GM18907 (cell line): ENCODE measurements around the gene SIRPA.

ENCODE experiments used
- ATAC-seq: cut with Tn5 transposase; IDR thresholded peaks from one replicate; pipeline ENCODE4 v1.9.1; 2021; ENCODE audit warnings: mild to moderate bottlenecking, moderate library complexity; ENCODE audit not compliant: unreplicated experiment

SIRPA gene

GRCh38 chr20:1973601-1974440, 78.6 kb downstream of the SIRPA start:
- ATAC-seq = no peak

- no peak for ATAC-seq
These were observed 80.1 kb downstream of the SIRPA start for GRCh38 chr20:1975291-1975690.

- no peak for ATAC-seq
These were observed 84.0 kb downstream of the SIRPA start for GRCh38 chr20:1979106-1979778.

- ATAC-seq = no peak
These were observed 87.5 kb downstream of the SIRPA start for GRCh38 chr20:1982686-1983085.

GRCh38 chr20:1983301-1983700, 88.1 kb downstream of the SIRPA start:
- no peak for ATAC-seq

GRCh38 chr20:1987826-1988225, 92.6 kb downstream of the SIRPA start:
- no peak for ATAC-seq
